Muscle layer of duodenum (tissue), 2 donors: ENCODE results near the gene IRF7.

Experiments used
- H3K27ac ChIP-seq: one replicate; pipeline ENCODE4 v1.7.0; 2013; ENCODE audit warnings: mild to moderate bottlenecking, low read length
- H3K27me3 ChIP-seq: one replicate; pipeline ENCODE4 v1.7.0; 2013; ENCODE audit warnings: low read depth, mild to moderate bottlenecking, control low read depth, low read length
- H3K36me3 ChIP-seq, 2 donors: one replicate each; pipeline ENCODE4 v1.7.0; 2013; ENCODE audit warnings: low read length in 2 of 2, control low read depth in 1 of 2, mild to moderate bottlenecking in 1 of 2; ENCODE audit not compliant: insufficient read depth in 2 of 2, control insufficient read depth in 1 of 2
- H3K4me1 ChIP-seq, 2 donors: one replicate each; pipeline ENCODE4 v1.7.0; 2013; ENCODE audit warnings: low read length in 2 of 2, mild to moderate bottlenecking in 2 of 2, control low read depth in 1 of 2, moderate library complexity in 1 of 2; ENCODE audit not compliant: insufficient read depth in 2 of 2, control insufficient read depth in 1 of 2
- H3K4me3 ChIP-seq, 2 donors: one replicate each; pipeline ENCODE4 v1.7.0; 2013; ENCODE audit warnings: low read length in 2 of 2, low read depth in 1 of 2, mild to moderate bottlenecking in 1 of 2
- H3K9me3 ChIP-seq, 2 donors: one replicate each; pipeline ENCODE4 v1.7.0; 2013; ENCODE audit warnings: low read length in 2 of 2, control low read depth in 1 of 2, mild to moderate bottlenecking in 1 of 2; ENCODE audit not compliant: control insufficient read depth in 1 of 2
- donor health status: healthy.

IRF7 gene

DNA sequence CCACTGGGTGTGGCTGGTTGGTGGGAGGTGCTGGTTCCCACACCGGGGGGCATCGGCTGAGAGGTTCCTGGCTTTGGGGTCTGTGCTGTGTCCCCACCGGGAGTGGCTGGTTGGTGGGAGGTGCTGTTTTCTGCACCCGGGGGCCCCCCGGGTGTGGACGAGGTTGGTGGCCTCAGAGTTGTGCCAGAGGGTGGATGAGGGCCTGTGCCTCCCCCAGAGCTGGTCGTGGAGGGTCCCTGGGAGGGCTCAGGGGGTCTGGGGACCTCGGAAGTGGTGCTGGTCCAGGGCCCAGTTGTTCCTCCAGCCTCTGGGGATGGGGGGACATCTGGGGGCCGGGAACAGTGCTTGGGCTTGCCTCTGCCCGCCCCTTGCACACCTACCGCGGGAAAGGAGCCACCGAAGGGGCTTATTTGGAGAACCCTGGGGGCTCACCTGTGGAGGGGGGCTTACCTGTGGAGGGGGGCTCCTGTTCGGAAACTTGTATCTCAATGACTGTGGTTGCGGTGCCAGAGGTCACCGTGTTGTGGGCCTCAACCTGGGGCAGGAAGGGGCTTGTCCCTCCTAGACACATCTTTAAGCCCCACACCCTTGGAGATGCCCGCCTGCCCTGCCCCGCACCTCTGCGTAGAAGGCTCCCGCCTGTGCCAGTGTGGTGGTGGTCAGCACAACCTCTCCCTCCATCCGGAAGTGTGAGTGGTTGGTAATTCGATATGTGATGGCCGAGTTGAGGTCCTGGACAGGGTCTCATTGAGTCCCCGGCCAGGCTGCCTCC is 3.3 kb upstream of the IRF7 start:
- Histone ChIP-seq H3K4me3 (no peak overlapping the region), H3K27ac (no peak overlapping the region), H3K36me3 (no peaks in the 10 kb centered on the region), H3K27me3 (no peaks in the 10 kb centered on the region), H3K9me3 (no peaks in the 10 kb centered on the region), H3K4me1 (peaks cover 0 to 13% of the 10 kb centered on the region in 2 donors)

DNA sequence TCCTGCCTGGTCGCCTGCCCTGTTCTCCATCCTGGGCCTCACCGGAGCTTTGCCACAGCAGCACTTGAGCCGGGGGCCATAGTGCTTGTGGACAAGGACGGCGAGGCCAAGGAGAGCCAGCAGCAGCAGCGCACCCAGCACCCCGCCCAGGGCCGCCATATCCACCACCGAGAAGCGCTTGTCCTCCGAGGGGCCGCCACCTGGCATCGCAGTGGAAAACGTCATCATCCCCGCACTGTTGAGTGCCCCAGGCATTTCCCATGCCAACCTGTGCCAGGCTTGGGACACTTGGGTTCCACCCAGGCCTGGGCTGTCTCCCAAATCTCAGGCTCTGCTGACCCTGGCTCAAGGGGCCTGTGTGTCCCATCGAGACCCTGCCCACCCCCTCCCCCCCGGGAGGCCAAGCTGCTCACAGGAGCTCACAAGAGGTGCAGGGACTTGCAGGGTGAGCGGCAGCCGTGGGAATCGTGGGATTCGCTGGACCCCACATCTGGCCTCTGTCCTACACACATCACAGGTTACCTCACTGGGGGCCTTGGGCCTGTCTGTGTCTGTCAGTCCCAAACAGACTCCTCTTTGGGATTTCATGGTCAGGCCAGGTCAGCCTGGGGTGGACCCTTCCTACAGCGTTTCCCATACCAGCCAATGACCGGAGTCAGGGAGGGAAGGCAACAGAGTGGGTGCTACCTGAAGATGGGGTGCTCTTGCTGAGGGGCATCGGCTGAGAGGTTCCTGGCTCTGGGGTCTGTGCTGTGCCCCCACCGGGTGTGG is 2.3 kb upstream of the IRF7 start:
- peaks cover under 1 to 2% of the 10 kb centered on the region in 2 donors for H3K36me3 ChIP-seq
- H3K27ac ChIP-seq, result no peak overlapping the region
- H3K4me3 ChIP-seq, result no peak overlapping the region
- H3K4me1 ChIP-seq, result peaks cover 0 to 16% of the 10 kb centered on the region in 2 donors
- H3K27me3 ChIP-seq, result no peaks in the 10 kb centered on the region
- no peaks in the 10 kb centered on the region for H3K9me3 ChIP-seq

DNA sequence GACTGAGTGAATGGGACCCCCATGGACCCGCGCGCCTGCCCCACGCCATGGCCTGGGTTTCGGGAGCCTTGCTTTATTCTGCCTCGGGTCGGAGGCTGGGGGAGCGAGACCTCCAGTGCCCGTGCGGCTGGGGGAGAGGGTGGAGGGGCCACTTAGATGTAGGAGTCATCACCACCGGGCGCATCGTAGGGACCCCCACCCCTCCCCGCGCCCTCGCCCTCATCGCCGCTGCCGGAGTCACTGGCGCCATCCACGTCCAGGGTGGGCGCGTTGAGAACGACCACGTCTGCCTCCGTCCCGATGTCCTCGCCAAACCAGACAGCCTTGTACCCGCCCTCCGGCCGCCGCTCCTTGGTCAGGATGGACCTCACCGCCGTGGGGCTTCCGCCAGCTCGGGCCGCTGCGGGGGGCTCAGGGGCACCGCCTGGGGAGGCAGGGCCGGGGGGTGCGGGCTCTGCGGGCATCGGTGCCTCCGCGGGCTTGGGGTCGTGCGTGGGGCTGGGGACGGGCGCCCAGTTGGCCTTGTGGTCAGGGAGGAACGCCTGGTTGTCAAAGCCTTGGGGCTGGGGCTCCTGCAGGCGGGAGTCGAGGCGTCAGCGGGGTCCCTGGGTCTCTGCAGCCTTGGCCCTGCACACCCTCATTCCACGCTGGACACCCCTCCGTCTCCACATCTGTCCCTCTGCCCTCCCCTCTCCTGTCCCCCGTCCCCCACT is 1.6 kb upstream of the IRF7 start:
- Histone ChIP-seq H3K4me1 (peaks cover 0 to 16% of the 10 kb centered on the region in 2 donors), H3K27me3 (no peaks in the 10 kb centered on the region), H3K9me3 (no peaks in the 10 kb centered on the region), H3K36me3 (peaks cover 7 to 9% of the 10 kb centered on the region in 2 donors), H3K27ac (no peak overlapping the region), H3K4me3 (no peak overlapping the region)

DNA sequence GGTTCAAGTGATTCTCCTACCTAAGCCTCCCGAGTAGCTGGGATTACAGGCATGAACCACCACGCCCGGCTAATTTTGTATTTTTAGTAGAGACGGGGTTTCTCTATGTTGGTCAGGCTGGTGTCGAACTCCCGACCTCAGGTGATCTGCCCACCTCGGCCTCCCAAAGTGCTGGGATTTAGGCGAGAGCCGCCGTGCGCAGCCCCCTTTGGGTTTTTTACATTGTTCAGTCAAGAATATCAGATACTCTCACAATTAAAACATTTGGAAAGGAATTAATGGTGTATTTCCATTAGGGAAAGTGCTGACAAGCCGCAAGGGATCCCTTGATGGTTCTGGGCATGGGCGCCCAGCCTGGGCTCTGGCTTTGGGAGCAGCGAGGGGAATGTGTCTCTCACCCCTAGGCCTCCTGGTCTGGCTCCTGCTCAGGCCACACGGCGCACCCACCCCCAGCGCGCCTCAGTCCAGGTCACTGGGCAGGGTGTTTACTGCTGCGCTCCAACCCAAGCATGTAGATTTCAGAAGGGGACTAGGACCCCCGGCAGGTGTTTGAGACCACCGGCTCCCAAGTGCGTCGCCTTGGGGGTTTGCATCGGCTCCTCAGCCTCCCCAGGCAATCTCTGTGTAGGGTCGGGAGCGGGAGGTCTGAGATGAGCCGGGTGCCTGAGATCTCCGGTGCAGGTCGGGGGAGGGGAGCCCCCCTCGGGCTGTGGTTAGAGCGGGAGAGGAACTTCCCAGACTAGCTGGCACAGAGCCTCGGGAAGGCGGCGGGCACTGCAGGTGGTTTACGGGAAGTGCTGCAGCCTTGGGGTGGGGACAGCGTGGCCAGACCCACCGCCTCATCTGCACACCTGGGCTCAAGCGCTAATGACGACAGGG is 809 bp upstream of the IRF7 start:
- Histone ChIP-seq H3K9me3 (no peaks in the 10 kb centered on the region), H3K4me1 (peaks cover 0 to 16% of the 10 kb centered on the region in 2 donors), H3K36me3 (peaks cover 13 to 17% of the 10 kb centered on the region in 2 donors), H3K27ac (no peak overlapping the region), H3K4me3 (peak overlapping the region in 1 of 2 donors; percentile 70), H3K27me3 (no peaks in the 10 kb centered on the region)

DNA sequence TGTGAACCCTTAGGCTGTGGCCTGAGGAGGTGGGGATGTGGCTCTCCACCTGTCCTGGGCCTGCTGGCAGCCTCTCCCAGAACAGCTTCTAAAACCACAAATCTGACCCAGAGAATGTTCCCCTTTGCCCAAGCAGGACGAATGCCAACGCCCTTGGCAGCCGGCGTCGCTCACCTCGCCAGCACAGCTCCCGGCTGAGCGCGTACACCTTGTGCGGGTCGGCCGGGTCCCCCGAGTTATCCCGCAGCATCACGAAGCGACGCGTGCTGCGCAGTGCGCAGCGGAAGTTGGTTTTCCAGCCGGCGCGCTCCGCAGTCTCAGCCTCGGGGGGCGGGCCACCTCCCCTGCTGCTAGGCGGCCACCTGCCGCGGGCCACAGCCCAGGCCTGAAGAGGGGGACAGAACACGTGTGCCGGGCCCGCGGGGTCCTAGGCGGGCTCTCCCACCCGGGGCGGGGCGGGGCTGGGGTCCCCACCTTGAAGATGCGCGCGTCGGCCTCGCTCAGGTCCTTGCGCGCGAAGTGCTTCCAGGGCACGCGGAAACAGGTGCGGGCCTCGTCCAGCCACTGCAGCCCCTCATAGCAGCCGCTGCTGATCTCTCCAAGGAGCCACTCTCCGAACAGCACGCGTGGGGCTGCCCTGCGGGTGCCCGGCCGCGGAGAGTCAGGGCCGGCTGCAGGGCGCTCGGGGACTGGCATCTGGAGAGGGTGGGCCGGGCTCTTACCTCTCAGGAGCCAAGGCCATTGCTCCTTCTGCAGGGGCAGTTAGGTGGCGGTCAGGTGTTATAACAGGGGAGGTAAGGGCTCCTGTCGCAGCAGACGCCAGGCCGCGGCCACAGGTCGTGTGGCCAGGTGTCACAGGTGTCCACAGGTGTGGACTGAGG is 887 bp downstream of the IRF7 start:
- Histone ChIP-seq H3K4me1 (peaks cover 0 to 16% of the 10 kb centered on the region in 2 donors), H3K36me3 (peaks cover 25 to 34% of the 10 kb centered on the region in 2 donors), H3K4me3 (peak overlapping the region; percentile 70 to 84), H3K27ac (peak overlapping the region; percentile 87), H3K27me3 (no peaks in the 10 kb centered on the region), H3K9me3 (no peaks in the 10 kb centered on the region)

DNA sequence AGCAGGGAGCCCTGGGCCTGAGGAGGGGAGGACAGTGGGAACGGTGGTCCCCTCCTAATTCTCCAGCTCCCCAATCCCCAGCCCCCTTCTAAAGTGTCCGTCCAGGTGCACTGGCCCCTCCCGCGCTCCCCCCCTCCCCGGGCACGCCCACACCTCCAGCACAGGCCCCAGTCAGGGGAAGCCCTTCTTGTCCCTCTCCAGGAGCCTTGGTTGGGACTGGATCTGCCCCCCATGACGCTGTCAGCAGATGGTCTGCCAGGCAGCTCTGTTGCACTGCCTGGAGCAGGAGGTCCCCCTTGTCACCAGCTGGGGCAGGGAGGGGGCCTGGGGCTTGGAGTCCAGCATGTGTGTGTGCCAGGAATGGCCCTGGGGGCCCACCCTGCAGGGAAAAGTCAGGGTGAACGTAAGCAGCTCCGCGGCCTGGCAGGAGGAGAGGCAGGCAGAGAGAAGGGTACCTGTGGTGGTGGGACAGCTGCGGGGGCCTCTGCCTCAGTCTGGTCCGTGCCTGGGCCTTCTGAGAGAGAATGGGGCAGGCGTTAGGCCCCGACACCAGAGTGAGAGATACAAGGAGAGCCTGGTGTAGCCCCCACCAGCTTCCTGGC is 1.6 kb downstream of the IRF7 start:
- Histone ChIP-seq H3K36me3 (peaks cover 25 to 41% of the 10 kb centered on the region in 2 donors), H3K27me3 (no peaks in the 10 kb centered on the region), H3K4me1 (peaks cover 0 to 16% of the 10 kb centered on the region in 2 donors), H3K27ac (no peak overlapping the region), H3K4me3 (peak overlapping the region in 1 of 2 donors; percentile 70), H3K9me3 (no peaks in the 10 kb centered on the region)

DNA sequence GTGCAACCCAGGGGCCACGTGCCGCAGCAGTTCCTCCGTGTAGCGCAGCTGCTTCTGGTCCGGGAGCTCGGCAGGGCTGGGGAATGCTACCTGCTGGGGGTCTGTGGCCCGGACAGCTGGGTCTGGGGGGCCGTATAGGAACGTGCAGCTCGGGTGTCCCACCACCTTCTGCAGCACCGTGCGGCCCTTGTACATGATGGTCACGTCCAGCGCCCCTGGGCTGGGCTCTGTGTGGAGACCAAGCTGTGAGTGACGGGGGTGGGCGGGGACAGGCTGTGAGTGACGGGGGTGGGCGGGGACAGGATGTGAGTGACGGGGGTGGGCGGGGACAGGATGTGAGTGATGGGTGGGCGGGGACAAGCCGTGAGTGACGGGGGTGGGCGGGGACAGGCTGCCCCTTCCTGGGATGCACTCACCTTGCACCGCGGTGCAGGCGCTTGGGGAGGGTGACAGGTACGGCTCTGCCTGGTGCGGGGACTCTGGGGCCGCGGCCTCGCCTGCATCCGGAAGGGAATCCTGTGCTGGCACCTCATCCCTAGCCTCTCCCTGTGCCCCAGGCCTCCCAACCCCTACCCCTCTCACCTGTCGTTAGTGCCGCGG is 2.3 kb downstream of the IRF7 start:
- H3K27ac ChIP-seq, result no peak overlapping the region
- H3K36me3 ChIP-seq, result peaks cover 28 to 48% of the 10 kb centered on the region in 2 donors
- peaks cover 0 to 16% of the 10 kb centered on the region in 2 donors for H3K4me1 ChIP-seq
- H3K27me3 ChIP-seq, result no peaks in the 10 kb centered on the region
- no peak overlapping the region for H3K4me3 ChIP-seq
- no peaks in the 10 kb centered on the region for H3K9me3 ChIP-seq

DNA sequence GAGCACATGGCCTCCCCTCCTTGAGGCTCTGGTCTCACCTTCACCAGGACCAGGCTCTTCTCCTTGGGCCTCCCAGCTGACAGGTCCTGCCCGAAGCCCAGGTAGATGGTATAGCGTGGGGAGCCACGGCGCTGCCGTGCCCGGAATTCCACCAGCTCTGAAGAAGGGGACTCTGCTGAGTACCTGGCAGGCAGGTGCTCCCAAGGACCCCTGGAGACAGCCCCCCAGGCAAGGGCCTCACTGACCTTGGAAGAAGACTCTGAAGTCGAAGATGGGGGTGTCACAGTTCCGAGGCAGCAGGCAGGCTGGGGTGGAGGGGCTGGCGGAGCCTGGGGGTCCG is 2.8 kb downstream of the IRF7 start:
- Histone ChIP-seq H3K27ac (peak overlapping the region; percentile 39), H3K36me3 (peaks cover 31 to 53% of the 10 kb centered on the region in 2 donors), H3K27me3 (no peaks in the 10 kb centered on the region), H3K4me3 (no peak overlapping the region), H3K9me3 (no peaks in the 10 kb centered on the region), H3K4me1 (peaks cover 0 to 16% of the 10 kb centered on the region in 2 donors)

DNA sequence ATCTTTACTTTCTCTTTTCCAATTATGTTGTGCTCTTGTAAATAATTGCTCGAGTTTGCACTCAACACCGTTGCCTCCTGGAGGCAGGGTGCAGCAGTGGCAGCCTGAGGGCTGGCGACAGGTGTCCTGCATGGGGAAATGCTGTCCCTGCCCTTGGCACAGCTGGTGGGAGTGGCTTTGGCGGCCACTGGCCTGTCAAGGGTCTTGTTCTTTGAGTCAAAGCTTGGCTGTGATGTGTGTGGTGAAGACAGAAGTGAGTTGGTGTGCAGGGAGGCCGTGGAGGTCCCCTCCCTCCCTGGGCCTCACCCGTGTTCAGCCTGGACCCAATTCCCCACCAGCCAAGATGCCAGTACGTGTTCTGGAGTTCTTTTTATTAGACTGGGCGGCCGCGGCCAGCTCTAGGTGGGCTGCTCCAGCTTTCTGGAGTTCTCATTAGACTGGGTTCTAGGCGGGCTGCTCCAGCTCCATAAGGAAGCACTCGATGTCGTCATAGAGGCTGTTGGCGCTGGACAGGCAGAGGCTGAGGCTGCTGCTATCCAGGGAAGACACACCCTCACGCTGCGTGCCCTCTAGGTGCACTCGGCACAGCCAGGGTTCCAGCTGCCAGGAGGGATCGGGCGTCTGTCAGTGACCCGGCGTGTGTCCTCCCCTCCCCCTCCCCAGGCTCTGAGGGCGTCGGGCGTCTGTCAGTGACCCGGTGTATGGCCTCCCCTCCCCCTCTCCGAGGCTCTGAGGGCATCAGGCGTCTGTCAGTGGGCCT is 3.4 kb downstream of the IRF7 start:
- peaks cover 34 to 59% of the 10 kb centered on the region in 2 donors for H3K36me3 ChIP-seq
- H3K27me3 ChIP-seq, result no peaks in the 10 kb centered on the region
- peaks cover 0 to 16% of the 10 kb centered on the region in 2 donors for H3K4me1 ChIP-seq
- no peak overlapping the region for H3K4me3 ChIP-seq
- H3K9me3 ChIP-seq, result no peaks in the 10 kb centered on the region
- peak overlapping the region; percentile 39 for H3K27ac ChIP-seq
